Muscle of leg (tissue), 11 donors: ENCODE results near the gene ZNF618. TPM values are rescaled to one million over a fixed set of nuclear protein-coding genes. Genes with fewer than 3 reads are reported as not detected.

Experiments used
- DNase-seq: peaks from one replicate; pipeline ENCODE4 v3.0.0; 2013
- H3K27ac ChIP-seq: one replicate; pipeline ENCODE4 v1.5.1; 2013; ENCODE audit warnings: mild to moderate bottlenecking, low read length, control low read depth
- H3K27me3 ChIP-seq: one replicate; pipeline ENCODE4 v1.6.1; 2013; ENCODE audit warnings: low read length; ENCODE audit not compliant: control insufficient read depth, insufficient read depth
- H3K36me3 ChIP-seq: one replicate; pipeline ENCODE4 v1.6.1; 2013; ENCODE audit warnings: low read length; ENCODE audit not compliant: control insufficient read depth, insufficient read depth
- H3K4me1 ChIP-seq: one replicate; pipeline ENCODE4 v1.6.1; 2013; ENCODE audit warnings: low read length; ENCODE audit not compliant: control insufficient read depth, insufficient read depth
- H3K4me3 ChIP-seq: one replicate; pipeline ENCODE4 v1.5.1; 2013; ENCODE audit warnings: low read length, control low read depth
- H3K9me3 ChIP-seq: replicated peaks from 2 replicates; pipeline ENCODE4 v1.6.1; 2013; ENCODE audit warnings: low read depth, low read length; ENCODE audit not compliant: control insufficient read depth
- WGBS: methylation state at CpG from one replicate; pipeline ENCODE4 v1.1.5; 2013; ENCODE audit warnings: missing lambda C conversion rate; ENCODE audit not compliant: insufficient coverage; 5-methylcytosine and 5-hydroxymethylcytosine counted together
- polyA plus RNA-seq, 8 donors: library from polyadenylated mRNA; unstranded; fragments of 120-200 nt; gene quantifications; one replicate each; pipeline versions ENCODE4 v1.2.1 to v1.2.3, GENCODE V29; 2013; ENCODE audit warnings: inconsistent platforms in 1 of 8, low replicate concordance in 1 of 8; ENCODE audit not compliant: insufficient read length in 8 of 8, insufficient read depth in 1 of 8
- total RNA-seq: library from RNA; stranded (reverse); fragments of 120-200 nt; gene quantifications from one replicate; pipeline ENCODE4 v1.2.4, GENCODE V29; 2013

The ZNF618 gene
- total and polyA plus RNA-seq, 9 donors, result 6.4 to 21.8 (median 16.1) TPM

DNA sequence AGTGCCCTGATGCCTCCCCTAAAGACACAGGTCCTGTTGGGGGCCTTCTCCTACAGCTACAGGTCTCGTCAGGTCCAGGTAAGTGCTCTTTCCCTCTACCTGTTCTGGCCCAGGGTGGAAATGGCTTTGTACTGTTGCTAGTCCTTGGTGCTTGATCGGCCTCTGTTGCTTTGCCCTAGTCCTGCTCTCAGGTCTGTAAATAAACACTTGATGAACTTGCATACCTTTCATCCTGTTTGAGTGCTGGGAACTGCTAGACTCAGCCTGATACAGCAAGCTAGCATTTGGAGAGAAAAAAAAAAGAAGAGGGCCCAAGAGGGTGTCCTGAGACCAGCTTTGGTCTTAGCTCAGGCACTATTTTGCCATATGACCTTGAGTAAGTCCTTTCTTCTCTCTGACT is 21.8 kb upstream of the ZNF618 start:
- Histone ChIP-seq H3K4me1 (no peaks in the 10 kb centered on the region), H3K4me3 (no peak overlapping the region), H3K27ac (no peak overlapping the region), H3K9me3 (peaks cover 8% of the 10 kb centered on the region), H3K36me3 (no peaks in the 10 kb centered on the region), H3K27me3 (peaks cover 2% of the 10 kb centered on the region)
- no peak for DNase-seq
- no CpG with 5 or more reads among the region's 2 CpGs for WGBS

DNA sequence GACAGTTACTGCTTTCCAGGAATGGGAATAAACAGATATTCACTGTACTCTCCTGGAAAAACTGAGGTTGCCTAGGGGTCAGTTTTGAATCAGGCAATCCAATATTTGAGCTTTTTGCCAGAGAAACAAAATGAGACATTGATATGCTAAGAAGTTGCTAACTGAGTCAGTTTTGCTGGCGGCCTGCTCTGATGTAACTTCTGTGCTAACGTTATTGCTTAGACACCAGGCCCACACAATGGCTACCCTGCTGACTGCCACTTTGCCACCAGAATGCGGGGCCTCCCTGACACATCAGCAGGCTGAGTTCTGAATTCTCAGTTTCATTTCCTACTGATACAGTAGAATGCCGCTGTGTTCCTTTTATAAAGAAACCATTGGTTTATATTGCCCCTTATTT is 18.2 kb upstream of the ZNF618 start:
- H3K4me1 ChIP-seq, result no peaks in the 10 kb centered on the region
- H3K36me3 ChIP-seq, result no peaks in the 10 kb centered on the region
- H3K9me3 ChIP-seq, result no peaks in the 10 kb centered on the region
- WGBS, result 35% methylated on average over 2 of the region's 4 CpGs
- no peak overlapping the region for H3K27ac ChIP-seq
- H3K27me3 ChIP-seq, result peaks cover 2% of the 10 kb centered on the region
- DNase-seq, result peak; percentile 52
- H3K4me3 ChIP-seq, result no peak overlapping the region

DNA sequence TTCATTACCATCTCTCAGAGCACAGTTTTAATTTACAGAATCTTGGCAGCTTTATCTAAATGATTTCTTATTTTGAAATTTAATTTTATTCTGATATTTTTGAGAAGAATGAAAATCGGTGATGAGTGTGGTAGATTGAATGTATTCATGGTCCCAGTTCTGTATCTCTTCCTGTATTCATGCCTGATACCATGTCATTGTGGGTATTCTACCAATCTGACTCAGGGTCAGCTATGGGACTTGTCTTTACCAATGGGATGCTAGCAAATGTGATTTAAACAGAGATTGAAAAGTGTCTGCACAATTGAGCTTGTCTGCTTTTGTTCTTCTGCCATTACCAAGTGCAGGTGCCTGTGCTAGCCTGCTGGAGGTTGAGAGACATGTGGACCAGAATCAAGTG is 17.8 kb upstream of the ZNF618 start:
- Histone ChIP-seq H3K27ac (no peak overlapping the region), H3K9me3 (no peaks in the 10 kb centered on the region), H3K4me1 (no peaks in the 10 kb centered on the region), H3K36me3 (no peaks in the 10 kb centered on the region), H3K4me3 (no peak overlapping the region), H3K27me3 (peaks cover 2% of the 10 kb centered on the region)
- WGBS, result no CpG with 5 or more reads among the region's 1 CpG
- no peak for DNase-seq

DNA sequence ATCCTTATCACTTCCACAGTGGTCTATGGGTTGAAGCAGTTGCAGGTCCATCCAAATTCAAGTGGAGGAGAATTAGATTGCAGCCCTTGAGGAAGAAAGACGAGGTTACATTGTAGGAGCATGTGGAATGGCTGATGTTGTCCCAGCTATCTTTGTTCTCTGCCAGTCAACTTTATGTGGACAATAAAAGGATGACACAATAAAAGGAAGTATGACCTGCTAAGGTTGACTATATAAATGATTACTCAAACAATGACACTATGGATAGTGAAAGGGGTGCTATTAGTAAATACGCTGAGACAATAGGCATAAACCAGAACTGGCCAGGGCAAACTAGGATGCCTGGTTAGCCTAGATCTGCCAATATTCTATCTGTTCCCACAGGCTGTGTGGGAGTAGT is 12.8 kb upstream of the ZNF618 start:
- no peak overlapping the region for H3K4me3 ChIP-seq
- H3K36me3 ChIP-seq, result no peaks in the 10 kb centered on the region
- no peaks in the 10 kb centered on the region for H3K27me3 ChIP-seq
- WGBS, result 80% methylated on average over 1 of the region's 2 CpGs
- H3K27ac ChIP-seq, result no peak overlapping the region
- H3K9me3 ChIP-seq, result no peaks in the 10 kb centered on the region
- H3K4me1 ChIP-seq, result no peaks in the 10 kb centered on the region
- DNase-seq, result no peak

DNA sequence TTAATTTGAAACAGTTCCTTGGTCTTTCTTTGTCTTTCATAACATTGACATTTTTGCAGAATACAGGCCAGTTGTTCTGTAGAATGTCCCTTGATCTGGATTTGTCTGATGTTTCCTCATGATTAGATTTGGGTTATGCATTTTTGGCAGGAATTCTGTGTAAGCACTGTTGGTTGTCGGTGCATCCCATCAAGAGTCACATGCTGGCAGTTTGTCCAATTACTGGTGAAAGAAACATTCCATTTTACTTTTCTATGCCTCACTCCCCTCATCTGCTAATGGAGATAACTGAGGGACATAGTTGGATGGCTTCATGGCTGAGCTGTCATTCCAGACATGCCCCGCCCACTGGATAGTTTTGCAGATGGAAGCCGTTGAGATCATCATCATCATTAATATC is 7.6 kb upstream of the ZNF618 start:
- Histone ChIP-seq H3K9me3 (no peaks in the 10 kb centered on the region), H3K27ac (no peak overlapping the region), H3K4me1 (no peaks in the 10 kb centered on the region), H3K4me3 (no peak overlapping the region), H3K27me3 (peaks cover 4% of the 10 kb centered on the region), H3K36me3 (no peaks in the 10 kb centered on the region)
- WGBS, result 80% methylated on average over 2 of the region's 3 CpGs
- DNase-seq, result no peak

DNA sequence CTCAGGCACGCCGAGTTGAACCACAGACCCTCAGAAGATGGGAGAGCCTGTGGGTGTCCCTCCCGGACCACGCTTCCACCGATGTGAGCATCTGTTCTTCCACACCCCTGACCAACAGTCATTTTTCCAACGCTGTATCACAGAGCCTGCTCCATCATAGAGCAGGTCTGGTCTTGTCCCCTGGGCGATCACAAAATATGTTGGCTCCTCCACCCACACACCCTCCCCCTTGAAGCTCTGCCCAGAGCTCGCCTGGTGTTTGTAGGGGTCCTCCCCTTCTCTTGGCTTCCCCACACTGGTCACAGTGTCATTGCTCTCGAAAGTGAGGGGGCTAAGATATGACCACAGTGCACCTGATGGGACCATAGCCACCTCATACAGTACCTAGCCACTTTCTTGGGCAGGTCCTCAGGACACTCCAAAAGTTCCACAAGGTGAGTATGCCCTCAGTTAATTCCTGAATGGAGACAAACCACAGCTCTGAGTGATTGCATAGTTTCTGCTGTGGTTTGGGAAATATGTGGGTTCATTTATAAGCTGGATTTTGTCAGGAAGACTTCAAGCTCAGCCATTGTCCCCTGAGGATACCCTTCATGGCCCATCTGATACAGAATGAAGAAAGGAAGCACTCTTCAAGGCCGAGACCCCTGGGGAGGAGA is 3.5 kb upstream of the ZNF618 start:
- H3K27ac ChIP-seq, result no peak overlapping the region
- H3K36me3 ChIP-seq, result no peaks in the 10 kb centered on the region
- no peak for DNase-seq
- 77% methylated on average over 8 of the region's 10 CpGs for WGBS
- H3K4me3 ChIP-seq, result no peak overlapping the region
- no peaks in the 10 kb centered on the region for H3K9me3 ChIP-seq
- H3K4me1 ChIP-seq, result no peaks in the 10 kb centered on the region
- peaks cover 4% of the 10 kb centered on the region for H3K27me3 ChIP-seq

DNA sequence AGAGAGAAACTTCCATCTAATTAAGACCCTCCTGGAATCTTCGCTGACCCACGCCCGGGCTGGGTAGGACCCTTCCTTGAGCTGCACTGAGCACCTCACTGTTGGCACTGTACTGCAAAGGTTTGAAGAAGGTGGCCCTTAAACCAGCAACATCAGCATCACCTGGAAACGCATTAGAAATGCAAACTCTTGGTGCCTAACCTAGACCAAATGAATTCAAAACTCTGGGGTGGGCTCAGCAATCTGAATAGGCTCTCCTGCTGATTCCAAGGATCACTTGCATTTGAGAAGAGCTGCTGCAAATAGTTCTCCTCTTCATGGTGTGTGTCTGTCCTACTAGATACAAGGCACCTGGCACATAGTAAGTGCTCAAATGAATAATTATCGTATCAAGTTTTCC is 2.7 kb upstream of the ZNF618 start:
- WGBS, result 96% methylated on average over 4 of the region's 5 CpGs
- DNase-seq, result no peak

DNA sequence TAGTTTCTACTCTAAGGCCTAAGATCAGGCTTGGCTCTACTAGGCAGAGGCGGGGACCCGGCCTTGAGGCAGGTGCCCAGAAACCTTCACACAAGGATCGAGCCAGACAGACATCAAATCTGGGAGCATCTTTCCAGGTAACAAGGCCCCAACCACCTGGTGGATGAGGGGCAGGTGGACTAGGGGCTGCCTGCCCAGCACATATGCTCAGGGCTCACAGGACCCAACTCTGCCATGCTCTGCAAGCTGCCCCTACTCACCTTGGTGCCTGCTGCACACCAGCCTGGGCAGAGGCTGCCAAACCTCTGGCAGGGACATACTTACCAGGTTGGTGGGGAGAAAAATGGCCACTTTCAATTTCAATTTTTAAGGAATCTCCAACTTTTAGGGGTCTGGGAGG is 2.2 kb upstream of the ZNF618 start:
- peaks cover 4% of the 10 kb centered on the region for H3K27me3 ChIP-seq
- DNase-seq, result no peak
- 93% methylated on average over 3 of the region's 3 CpGs for WGBS

More for the DNA sequence above, 2.7 kb upstream of the ZNF618 start:
- no peak overlapping the region for H3K4me3 ChIP-seq
- no peaks in the 10 kb centered on the region for H3K36me3 ChIP-seq
- no peaks in the 10 kb centered on the region for H3K4me1 ChIP-seq
- peaks cover 4% of the 10 kb centered on the region for H3K27me3 ChIP-seq
- H3K9me3 ChIP-seq, result no peaks in the 10 kb centered on the region
- H3K27ac ChIP-seq, result no peak overlapping the region

DNA sequence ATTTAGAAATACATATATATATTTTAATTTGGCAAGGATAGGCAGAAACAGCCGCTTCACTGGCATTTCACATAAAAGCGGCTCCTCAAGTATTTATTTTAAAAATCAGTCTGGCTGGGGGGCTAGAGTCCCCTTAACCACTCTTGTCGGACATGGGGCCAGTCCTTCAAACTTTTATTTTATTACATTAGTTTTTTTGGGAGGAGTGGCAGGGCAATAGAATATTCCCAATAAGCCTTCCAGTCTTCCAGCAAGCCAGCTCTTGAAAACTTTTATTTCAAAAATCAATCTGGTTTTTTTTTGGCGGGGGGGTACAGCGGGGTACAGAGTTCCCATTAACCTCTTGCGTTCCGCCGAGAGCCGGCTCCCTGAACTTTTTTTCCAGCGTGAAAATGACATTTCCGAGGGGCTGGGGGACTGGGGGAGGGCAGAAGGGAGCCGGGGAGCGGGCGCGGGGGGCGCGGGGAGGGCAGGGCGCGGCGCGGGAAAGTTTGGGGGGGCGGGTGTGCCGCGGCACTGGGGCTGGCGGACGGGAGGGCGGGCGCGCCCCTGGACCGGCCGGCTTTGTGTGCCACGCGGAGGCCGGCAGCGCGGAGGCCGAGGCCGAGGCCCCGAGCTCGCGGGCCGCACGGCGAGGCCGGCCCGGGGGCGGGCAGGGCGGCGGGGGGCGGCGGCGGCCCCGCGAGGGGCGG is 504 bp upstream of the ZNF618 start:
- Histone ChIP-seq H3K27me3 (peaks cover 4% of the 10 kb centered on the region), H3K36me3 (no peaks in the 10 kb centered on the region), H3K4me1 (peaks cover 2% of the 10 kb centered on the region), H3K9me3 (no peaks in the 10 kb centered on the region), H3K27ac (no peak overlapping the region), H3K4me3 (peak overlapping the region; percentile 32)
- WGBS, result 0% methylated on average over 38 of the region's 55 CpGs
- DNase-seq, result peak; percentile 45

More for the DNA sequence above, 2.2 kb upstream of the ZNF618 start:
- Histone ChIP-seq H3K9me3 (no peaks in the 10 kb centered on the region), H3K4me3 (no peak overlapping the region), H3K4me1 (no peaks in the 10 kb centered on the region), H3K36me3 (no peaks in the 10 kb centered on the region), H3K27ac (no peak overlapping the region)

DNA sequence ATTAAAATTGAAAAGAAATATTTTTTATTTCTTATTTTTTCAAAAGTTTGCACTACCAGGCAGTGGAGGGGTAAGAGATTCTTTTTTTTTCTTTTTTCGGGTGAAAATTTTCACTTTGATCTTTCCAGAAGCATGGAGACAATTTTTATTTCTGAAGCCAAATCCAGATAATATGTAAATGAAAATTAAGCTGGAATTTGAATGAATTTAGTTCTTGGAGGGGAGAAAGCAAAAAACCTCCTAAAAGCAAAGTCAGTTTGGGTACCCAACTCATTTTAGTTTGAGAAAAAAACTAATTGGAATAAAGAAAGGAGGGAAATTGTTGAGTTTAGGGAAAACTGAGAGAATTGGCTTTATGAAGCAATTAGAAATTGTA is 872 bp downstream of the ZNF618 start:
- H3K4me1 ChIP-seq, result peaks cover 9% of the 10 kb centered on the region
- H3K36me3 ChIP-seq, result no peaks in the 10 kb centered on the region
- no peaks in the 10 kb centered on the region for H3K9me3 ChIP-seq
- no CpG with 5 or more reads among the region's 1 CpG for WGBS
- peaks cover 3% of the 10 kb centered on the region for H3K27me3 ChIP-seq
- peak overlapping the region; percentile 89 for H3K4me3 ChIP-seq
- H3K27ac ChIP-seq, result peak overlapping the region; percentile 75
- DNase-seq, result no peak
